ENCODE results near the gene CHAD. TPM values are rescaled to one million over a fixed set of nuclear protein-coding genes. Genes with fewer than 3 reads are reported as not detected.

Gene CHAD
- total and polyA plus RNA-seq, 2 donors (not counting 3 experiments of a cell fraction or from before 2014, with no cell fraction given), result not detected

DNA sequence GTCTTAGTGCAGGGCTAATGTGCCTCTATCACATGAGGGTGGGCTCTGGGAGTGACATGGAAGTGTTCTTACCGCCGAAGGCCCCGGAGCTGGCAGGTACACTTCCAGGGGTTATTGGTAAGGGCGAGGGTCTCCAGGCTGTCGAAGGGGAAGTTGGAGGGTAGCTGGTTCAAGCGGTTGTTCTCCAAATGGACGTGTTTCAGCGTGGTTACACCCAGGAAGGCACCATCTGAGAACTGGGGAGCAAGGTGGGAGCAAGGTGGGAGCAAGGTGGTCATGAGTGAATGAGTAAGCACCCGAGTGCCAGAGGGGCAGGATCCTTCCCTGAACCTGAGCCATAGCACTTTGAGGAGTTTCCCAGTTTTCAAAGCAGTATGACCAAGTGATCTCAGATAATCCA, 3.0 kb downstream of the CHAD start:
- Histone ChIP-seq H3K4me2 (ENCODE audit: insufficient read depth, low read length) (no peak overlapping the region), H3K27me3 (ENCODE audit: control insufficient read depth in 2 of 2, insufficient read depth in 2 of 2, low read length in 2 of 2) (peaks cover 18 to 26% of the 10 kb centered on the region in 2 experiments), H2AFZ (ENCODE audit: low read depth, low read length) (no peak overlapping the region), H3K27ac (ENCODE audit: insufficient read depth, low read depth, low read length) (no peak overlapping the region), H3K9ac (replicated peaks; ENCODE audit: extremely low read depth, insufficient read depth, low read length) (no peak overlapping the region), H3K79me2 (ENCODE audit: control insufficient read depth, insufficient read depth, low read length) (no peaks in the 10 kb centered on the region), H3K9me3 (replicated peaks; ENCODE audit: control insufficient read depth, insufficient read depth, low read length) (no peaks in the 10 kb centered on the region), H4K20me1 (replicated peaks; ENCODE audit: control insufficient read depth, extremely low read depth, insufficient read depth, low read length) (no peaks in the 10 kb centered on the region), H3K4me3 (replicated peaks in 1 of 3; ENCODE audit: insufficient read depth in 1 of 3, low read depth in 1 of 3, low read length in 3 of 3) (no peak overlapping the region), H3K9me1 (replicated peaks; ENCODE audit: control insufficient read depth, extremely low read depth, insufficient read depth, low read length) (no peaks in the 10 kb centered on the region), H3K36me3 (ENCODE audit: control insufficient read depth in 2 of 2, extremely low read depth in 1 of 2, insufficient read depth in 2 of 2, low read length in 2 of 2) (no peaks in the 10 kb centered on the region), H3K4me1 (ENCODE audit: control insufficient read depth, extremely low read depth, insufficient read depth, low read length) (no peaks in the 10 kb centered on the region)
- DNase-seq (ENCODE audit: low read depth, low spot score), result no peak
- CTCF ChIA-PET, result interaction anchor here (1.3 kb wide), 1 partner anchor 14 kb away, joined by 4 read pairs; no protein-coding TSS in a partner anchor
- dilution Hi-C loops (cut with MboI; ENCODE audit: extremely low pct_ligation_motif_present, low sequenced_read_pairs), result no loop called here
- TF ChIP-seq, protein P1, sequence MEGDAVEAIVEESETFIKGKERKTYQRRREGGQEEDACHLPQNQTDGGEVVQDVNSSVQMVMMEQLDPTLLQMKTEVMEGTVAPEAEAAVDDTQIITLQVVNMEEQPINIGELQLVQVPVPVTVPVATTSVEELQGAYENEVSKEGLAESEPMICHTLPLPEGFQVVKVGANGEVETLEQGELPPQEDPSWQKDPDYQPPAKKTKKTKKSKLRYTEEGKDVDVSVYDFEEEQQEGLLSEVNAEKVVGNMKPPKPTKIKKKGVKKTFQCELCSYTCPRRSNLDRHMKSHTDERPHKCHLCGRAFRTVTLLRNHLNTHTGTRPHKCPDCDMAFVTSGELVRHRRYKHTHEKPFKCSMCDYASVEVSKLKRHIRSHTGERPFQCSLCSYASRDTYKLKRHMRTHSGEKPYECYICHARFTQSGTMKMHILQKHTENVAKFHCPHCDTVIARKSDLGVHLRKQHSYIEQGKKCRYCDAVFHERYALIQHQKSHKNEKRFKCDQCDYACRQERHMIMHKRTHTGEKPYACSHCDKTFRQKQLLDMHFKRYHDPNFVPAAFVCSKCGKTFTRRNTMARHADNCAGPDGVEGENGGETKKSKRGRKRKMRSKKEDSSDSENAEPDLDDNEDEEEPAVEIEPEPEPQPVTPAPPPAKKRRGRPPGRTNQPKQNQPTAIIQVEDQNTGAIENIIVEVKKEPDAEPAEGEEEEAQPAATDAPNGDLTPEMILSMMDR (IDR thresholded peaks at IDR 0.05; ENCODE audit: extremely low read depth in 1 of 2, insufficient read depth in 1 of 2, low read depth in 1 of 2, low read length in 2 of 2), result no peak
- TF ChIP-seq MYC (IDR thresholded peaks at IDR 0.05; ENCODE audit: low read depth, low read length) (no peak), FOS (IDR thresholded peaks at IDR 0.05; ENCODE audit: borderline replicate concordance, insufficient read depth, low read length) (no peak)
- TF ChIP-seq, protein P2, sequence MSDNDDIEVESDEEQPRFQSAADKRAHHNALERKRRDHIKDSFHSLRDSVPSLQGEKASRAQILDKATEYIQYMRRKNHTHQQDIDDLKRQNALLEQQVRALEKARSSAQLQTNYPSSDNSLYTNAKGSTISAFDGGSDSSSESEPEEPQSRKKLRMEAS (IDR thresholded peaks at IDR 0.05; ENCODE audit: insufficient read depth, insufficient read length), result no peak
- POLR2A ChIA-PET, result no interaction called here
- no peak for FAIRE-seq
- BruUV-seq (replicated peaks), result no TSS peak
- intact Hi-C loops (cut with micrococcal nuclease), result no loop called here

DNA sequence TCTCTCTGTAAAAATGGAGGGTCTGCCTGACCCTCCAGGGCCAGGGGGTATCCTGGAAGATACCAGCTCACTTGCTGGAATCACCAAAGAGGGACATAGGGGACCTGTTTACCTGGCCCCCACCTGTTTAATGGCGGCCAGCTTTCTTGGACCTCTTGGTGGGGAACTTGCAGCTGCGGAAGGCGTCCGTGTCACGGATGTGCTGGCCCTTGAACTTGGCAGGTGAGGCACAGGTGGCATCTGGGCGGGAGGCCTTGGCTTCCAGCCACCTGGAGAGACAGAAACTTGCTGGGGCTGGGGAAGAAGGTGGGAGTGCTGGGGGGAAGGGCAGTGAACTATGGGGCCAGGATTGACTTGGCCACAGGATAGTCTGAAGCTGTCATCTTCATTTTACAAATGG, 3.5 kb downstream of the CHAD start:
- peaks cover 18 to 25% of the 10 kb centered on the region in 2 experiments for H3K27me3 ChIP-seq (ENCODE audit: control insufficient read depth in 2 of 2, insufficient read depth in 2 of 2, low read length in 2 of 2)
- no peak overlapping the region for H2AFZ ChIP-seq (ENCODE audit: low read depth, low read length)
- no TSS peak for BruUV-seq (replicated peaks)
- no peak overlapping the region for H3K4me2 ChIP-seq (ENCODE audit: insufficient read depth, low read length)
- ChIA-PET CTCF (interaction anchor here (1.3 kb wide), 1 partner anchor 14 kb away, joined by 4 read pairs; no protein-coding TSS in a partner anchor), POLR2A (no interaction called here)
- FAIRE-seq, result no peak
- TF ChIP-seq FOS (IDR thresholded peaks at IDR 0.05; ENCODE audit: borderline replicate concordance, insufficient read depth, low read length) (no peak), GATA2 (IDR thresholded peaks at IDR 0.05; ENCODE audit: insufficient read depth, insufficient read length, low read depth, low read length) (no peak), MYC (IDR thresholded peaks at IDR 0.05; ENCODE audit: low read depth, low read length) (no peak), JUN (IDR thresholded peaks at IDR 0.05; ENCODE audit: borderline replicate concordance, insufficient read depth, insufficient read length, low read depth) (no peak), POLR2AphosphoS5 (IDR thresholded peaks at IDR 0.05; ENCODE audit: insufficient read depth, low read depth, low read length) (no peak)
- TF ChIP-seq, protein P1 (IDR thresholded peaks at IDR 0.05; ENCODE audit: extremely low read depth in 1 of 2, insufficient read depth in 1 of 2, low read depth in 1 of 2, low read length in 2 of 2), result no peak
- TF ChIP-seq, protein P2 (IDR thresholded peaks at IDR 0.05; ENCODE audit: insufficient read depth, insufficient read length), result no peak
- no peaks in the 10 kb centered on the region for H3K9me1 ChIP-seq (replicated peaks; ENCODE audit: control insufficient read depth, extremely low read depth, insufficient read depth, low read length)
- H3K4me3 ChIP-seq (replicated peaks in 1 of 3; ENCODE audit: insufficient read depth in 1 of 3, low read depth in 1 of 3, low read length in 3 of 3), result no peak overlapping the region
- no peaks in the 10 kb centered on the region for H3K9me3 ChIP-seq (replicated peaks; ENCODE audit: control insufficient read depth, insufficient read depth, low read length)
- intact Hi-C loops (cut with micrococcal nuclease), result no loop called here
- no peaks in the 10 kb centered on the region for H3K36me3 ChIP-seq (ENCODE audit: control insufficient read depth in 2 of 2, extremely low read depth in 1 of 2, insufficient read depth in 2 of 2, low read length in 2 of 2)
- no peak for DNase-seq (ENCODE audit: low read depth, low spot score)
- no peak overlapping the region for H3K27ac ChIP-seq (ENCODE audit: insufficient read depth, low read depth, low read length)
- no peaks in the 10 kb centered on the region for H3K4me1 ChIP-seq (ENCODE audit: control insufficient read depth, extremely low read depth, insufficient read depth, low read length)
- dilution Hi-C loops (cut with MboI; ENCODE audit: extremely low pct_ligation_motif_present, low sequenced_read_pairs), result no loop called here
- H4K20me1 ChIP-seq (replicated peaks; ENCODE audit: control insufficient read depth, extremely low read depth, insufficient read depth, low read length), result no peaks in the 10 kb centered on the region
- H3K79me2 ChIP-seq (ENCODE audit: control insufficient read depth, insufficient read depth, low read length), result no peaks in the 10 kb centered on the region
- H3K9ac ChIP-seq (replicated peaks; ENCODE audit: extremely low read depth, insufficient read depth, low read length), result no peak overlapping the region
